ENCODE results near the gene GATC. TPM values are rescaled to one million over a fixed set of nuclear protein-coding genes. Genes with fewer than 3 reads are reported as not detected.

The GATC gene
- total RNA-seq, 4 donors from 2014 or later, result 11.8 to 31.9 (median 18.3) TPM

DNA sequence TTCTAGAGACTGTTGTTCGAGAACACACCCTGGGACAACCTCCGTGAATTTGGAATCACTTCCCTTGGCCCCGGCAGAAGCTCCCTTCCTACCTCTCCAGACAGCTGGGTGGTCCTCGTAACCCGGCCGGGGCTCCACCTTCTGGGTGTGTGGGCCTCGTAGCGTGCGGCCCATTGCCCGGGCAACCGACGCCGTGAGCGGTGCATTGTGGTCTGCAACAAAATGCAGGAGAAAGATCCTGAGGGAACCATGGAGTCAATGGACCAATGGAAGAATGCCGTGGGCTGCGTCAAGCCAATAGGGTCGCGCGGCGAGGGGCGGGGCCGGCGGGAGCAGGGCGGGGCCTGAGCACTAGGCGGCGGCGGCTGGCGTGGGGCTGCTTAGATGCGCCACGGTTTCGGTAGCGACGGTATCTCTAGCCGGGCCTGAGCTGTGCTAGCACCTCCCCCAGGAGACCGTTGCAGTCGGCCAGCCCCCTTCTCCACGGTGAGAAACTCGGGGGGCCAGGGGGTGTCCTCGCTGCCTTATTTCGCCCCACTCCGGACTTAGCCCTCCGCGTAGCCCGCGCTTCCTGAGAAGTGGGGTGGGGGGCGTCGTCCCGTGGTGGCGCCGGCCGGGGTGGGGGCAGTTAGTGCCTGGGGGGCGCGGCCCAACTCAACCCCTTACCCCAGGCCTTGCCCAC lies 49.6 kb downstream of the GATC start, which contains the start of gene DYNLL1:
DYNLL1 (plus strand) TSS at position 383 of the 682 bp plus-strand sequence. CDS start 309 bp downstream, outside the sequence.
- Histone ChIP-seq H3K9me3 (no peaks in the 10 kb centered on the region), H3K4me3 (peak within 1 kb of the TSS; percentile 73 to 92), H3K27ac (peak within 1 kb of the TSS; percentile 83 to 92), H3K4me1 (peaks cover 0 to 8% of the 10 kb centered on the region in 2 donors), H3K36me3 (no peaks in the 10 kb centered on the region), H3K27me3 (no peaks in the 10 kb centered on the region)
- intact Hi-C loops (cut with DNase I; ENCODE audit: low total_unique reads), result no loop called here
- DNase-seq, result peak; percentile 96 to 97
- TF ChIP-seq, protein P1, sequence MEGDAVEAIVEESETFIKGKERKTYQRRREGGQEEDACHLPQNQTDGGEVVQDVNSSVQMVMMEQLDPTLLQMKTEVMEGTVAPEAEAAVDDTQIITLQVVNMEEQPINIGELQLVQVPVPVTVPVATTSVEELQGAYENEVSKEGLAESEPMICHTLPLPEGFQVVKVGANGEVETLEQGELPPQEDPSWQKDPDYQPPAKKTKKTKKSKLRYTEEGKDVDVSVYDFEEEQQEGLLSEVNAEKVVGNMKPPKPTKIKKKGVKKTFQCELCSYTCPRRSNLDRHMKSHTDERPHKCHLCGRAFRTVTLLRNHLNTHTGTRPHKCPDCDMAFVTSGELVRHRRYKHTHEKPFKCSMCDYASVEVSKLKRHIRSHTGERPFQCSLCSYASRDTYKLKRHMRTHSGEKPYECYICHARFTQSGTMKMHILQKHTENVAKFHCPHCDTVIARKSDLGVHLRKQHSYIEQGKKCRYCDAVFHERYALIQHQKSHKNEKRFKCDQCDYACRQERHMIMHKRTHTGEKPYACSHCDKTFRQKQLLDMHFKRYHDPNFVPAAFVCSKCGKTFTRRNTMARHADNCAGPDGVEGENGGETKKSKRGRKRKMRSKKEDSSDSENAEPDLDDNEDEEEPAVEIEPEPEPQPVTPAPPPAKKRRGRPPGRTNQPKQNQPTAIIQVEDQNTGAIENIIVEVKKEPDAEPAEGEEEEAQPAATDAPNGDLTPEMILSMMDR (IDR thresholded peaks at IDR 0.05), result peak in 2 of 4 experiments; percentile 38 to 43
- peak; percentile 75 to 86 for TF ChIP-seq POLR2A (IDR thresholded peaks at IDR 0.05)

DNA sequence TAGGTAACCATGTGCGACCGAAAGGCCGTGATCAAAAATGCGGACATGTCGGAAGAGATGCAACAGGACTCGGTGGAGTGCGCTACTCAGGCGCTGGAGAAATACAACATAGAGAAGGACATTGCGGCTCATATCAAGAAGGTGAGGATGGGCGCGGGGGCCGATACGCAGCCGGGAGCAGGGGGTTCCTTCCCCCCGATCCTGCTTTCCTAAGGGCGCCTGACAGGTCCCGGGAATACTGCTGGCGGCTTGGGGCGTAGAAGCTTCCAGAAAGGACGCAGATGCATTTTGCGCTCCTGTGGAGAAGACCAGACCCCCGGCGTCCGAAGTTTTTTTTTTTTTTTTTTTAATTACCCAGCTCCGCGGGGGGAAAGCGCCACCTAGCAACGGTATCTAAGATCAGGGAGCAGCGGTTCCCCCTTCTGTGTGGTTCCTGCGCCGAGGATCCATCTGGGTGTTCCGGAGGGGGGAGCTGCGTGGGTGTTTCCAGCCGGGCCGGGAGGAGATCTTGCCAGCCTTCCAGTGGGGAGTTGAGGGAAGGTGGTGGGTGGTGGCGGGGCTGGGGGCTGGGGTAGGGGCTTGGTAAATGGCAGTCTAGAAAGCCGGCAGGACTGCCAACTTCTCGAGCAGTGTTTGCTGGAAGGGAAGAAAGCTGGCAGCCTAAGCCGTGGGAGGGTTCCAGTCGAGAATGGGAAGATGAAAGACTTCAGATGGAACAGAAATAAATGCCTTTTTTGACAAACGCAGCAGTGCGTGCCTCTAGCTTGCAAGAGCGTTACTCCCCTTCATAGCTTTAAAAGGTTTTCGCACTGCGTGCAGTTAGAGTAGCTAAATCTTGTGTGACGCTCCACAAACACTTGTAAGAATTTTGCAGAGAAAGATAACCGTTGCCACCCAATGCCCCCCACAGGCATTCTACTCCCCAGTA lies 50.4 kb downstream of the GATC start:
- H3K27me3 ChIP-seq, result no peaks in the 10 kb centered on the region
- peak overlapping the region; percentile 73 to 92 for H3K4me3 ChIP-seq
- H3K36me3 ChIP-seq, result no peaks in the 10 kb centered on the region
- TF ChIP-seq, protein P1 (IDR thresholded peaks at IDR 0.05), result peak in 1 of 4 experiments; percentile 21
- TF ChIP-seq POLR2A (IDR thresholded peaks at IDR 0.05), result no peak
- intact Hi-C loops (cut with DNase I; ENCODE audit: low total_unique reads), result no loop called here
- DNase-seq, result peak; percentile 70
- H3K27ac ChIP-seq, result peak overlapping the region; percentile 83 to 92
- peaks cover 0 to 8% of the 10 kb centered on the region in 2 donors for H3K4me1 ChIP-seq
- no peaks in the 10 kb centered on the region for H3K9me3 ChIP-seq

DNA sequence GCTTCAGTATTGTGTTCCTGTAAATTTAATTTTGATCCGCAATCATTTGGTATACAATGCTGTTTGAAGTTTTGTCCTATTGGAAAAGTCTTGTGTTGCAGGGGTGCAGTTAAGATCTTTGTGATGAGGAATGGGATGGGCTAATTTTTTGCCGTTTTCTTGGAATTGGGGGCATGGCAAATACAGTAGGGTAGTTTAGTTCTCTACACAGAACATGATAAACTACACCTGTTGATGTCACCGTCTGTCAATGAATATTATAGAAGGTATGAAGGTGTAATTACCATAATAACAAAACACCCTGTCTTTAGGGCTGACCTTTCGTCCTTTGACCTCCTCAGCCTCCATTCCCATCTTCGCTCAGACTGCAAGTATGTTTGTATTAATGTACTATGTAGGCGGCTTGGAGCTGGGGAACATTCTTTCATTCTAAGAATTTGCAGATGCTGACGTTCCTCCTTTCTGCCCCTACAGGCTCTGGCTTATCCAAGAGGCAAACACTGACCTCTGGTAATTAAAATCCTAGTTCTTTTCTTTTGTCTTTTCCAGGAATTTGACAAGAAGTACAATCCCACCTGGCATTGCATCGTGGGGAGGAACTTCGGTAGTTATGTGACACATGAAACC lies 51.4 kb downstream of the GATC start:
- Histone ChIP-seq H3K9me3 (no peaks in the 10 kb centered on the region), H3K27me3 (no peaks in the 10 kb centered on the region), H3K36me3 (no peaks in the 10 kb centered on the region), H3K27ac (peak overlapping the region; percentile 83 to 92), H3K4me3 (peak overlapping the region; percentile 73 to 92), H3K4me1 (peaks cover 0 to 8% of the 10 kb centered on the region in 2 donors)
- DNase-seq, result no peak
- no peak for TF ChIP-seq POLR2A (IDR thresholded peaks at IDR 0.05)
- intact Hi-C loops (cut with DNase I; ENCODE audit: low total_unique reads), result no loop called here

DNA sequence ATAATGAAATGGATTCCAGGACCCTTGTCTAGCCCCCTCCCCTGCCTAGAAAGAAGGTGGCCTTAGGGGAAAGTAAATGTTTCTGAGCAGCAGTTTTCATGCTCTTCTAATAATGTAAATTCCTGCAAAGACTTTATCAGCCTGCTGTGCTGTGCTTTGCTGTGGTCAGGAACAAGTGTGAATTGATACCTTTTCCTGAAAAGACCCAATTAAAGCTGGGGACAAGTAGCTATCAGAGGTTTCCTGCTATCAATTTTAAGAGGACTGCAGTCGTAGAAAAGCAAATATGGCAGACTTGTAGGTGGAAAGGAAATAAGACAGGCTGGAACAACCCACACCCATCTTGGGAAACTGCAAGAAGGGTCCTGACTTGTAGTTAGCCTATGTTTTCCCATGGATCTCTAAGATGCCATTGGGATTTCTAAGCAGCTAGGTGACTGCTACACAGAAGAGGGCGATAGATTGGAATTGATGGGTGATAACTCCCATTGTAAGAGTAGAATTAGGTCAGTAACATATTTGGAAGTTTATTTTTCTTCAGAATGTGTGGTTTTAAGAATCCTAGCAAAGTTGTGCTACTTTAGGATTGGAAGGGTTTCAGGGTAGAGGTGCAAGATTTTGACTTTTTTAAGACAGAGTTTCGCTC lies 52.7 kb downstream of the GATC start:
- H3K9me3 ChIP-seq, result no peaks in the 10 kb centered on the region
- DNase-seq, result no peak
- H3K27me3 ChIP-seq, result no peaks in the 10 kb centered on the region
- peaks cover 0 to 8% of the 10 kb centered on the region in 2 donors for H3K4me1 ChIP-seq
- no peak overlapping the region for H3K27ac ChIP-seq
- TF ChIP-seq POLR2A (IDR thresholded peaks at IDR 0.05), result no peak
- TF ChIP-seq, protein P1 (IDR thresholded peaks at IDR 0.05), result no peak
- intact Hi-C loops (cut with DNase I; ENCODE audit: low total_unique reads), result no loop called here
- H3K36me3 ChIP-seq, result no peaks in the 10 kb centered on the region
- no peak overlapping the region for H3K4me3 ChIP-seq

DNA sequence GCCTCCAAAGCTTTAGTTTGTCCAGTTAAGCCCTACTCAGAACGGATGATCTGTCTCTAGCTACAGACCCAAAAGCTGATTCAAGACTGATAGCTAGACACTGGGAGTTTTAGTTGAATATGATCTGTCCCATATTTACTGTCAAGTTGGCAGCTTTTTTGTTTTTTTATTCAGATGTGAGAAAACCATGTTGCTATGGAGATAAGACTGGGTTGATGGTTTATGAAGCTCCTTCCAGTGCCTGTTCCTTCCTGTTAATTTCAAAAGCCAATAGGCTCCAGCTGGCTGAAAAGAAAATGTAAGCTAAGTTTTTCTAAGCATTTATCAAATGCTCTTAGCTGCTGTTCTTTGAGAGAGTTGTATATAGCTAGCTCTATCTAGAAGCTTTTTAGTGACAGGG lies 54.3 kb downstream of the GATC start:
- H3K4me1 ChIP-seq, result peaks cover 0 to 8% of the 10 kb centered on the region in 2 donors
- intact Hi-C loops (cut with DNase I; ENCODE audit: low total_unique reads), result no loop called here
- no peak overlapping the region for H3K4me3 ChIP-seq
- TF ChIP-seq, protein P1 (IDR thresholded peaks at IDR 0.05), result no peak
- no peak overlapping the region for H3K27ac ChIP-seq
- no peaks in the 10 kb centered on the region for H3K36me3 ChIP-seq
- H3K9me3 ChIP-seq, result no peaks in the 10 kb centered on the region
- H3K27me3 ChIP-seq, result no peaks in the 10 kb centered on the region
- DNase-seq, result no peak
